ENCODE data around the gene PHF13.

The PHF13 gene

DNA sequence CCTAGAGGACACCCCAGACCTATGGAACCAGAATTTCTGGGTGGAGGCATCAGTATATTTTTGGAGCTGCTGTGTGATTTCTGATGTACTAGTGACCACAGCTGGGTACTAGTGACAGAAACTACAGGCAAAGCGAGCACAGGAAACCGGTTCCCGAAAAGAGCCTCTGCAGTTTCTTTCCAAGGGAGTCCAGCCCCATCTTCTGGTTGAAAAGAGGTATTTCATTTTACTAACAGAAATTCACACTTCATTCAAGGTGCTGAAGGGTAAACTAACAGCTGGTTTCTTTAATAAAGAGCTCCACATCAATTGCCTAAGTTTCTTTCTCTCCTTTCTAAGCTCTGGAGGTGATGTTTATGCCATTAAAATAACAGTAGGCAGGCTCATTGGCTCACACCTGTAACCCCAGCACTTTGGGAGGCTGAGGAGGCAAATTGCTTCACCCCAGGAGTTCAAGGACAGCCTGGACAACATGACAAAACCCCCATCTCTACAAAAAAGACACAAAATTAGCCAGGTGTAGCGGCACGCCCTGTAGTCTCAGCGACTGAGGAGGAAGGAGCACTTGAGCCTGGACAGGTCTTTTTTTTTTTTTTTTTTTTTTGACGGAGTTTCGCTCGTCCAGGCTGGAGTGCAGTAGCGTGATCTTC, 33.1 kb downstream of the PHF13 start:
- Histone ChIP-seq H4K20me1 (ENCODE audit: insufficient read depth, low read length) (no peaks in the 10 kb centered on the region), H3K9me3 (ENCODE audit: low read length) (no peaks in the 10 kb centered on the region), H3K79me2 (ENCODE audit: insufficient read depth, low read length) (no peaks in the 10 kb centered on the region), H2AFZ (ENCODE audit: low read length) (no peak overlapping the region), H3K27ac (ENCODE audit: low read depth, low read length, poor library complexity, severe bottlenecking) (no peak overlapping the region), H3K36me3 (ENCODE audit: insufficient read depth, low read length) (peaks cover 42% of the 10 kb centered on the region), H3K4me1 (ENCODE audit: insufficient read depth, low read length, severe bottlenecking) (no peaks in the 10 kb centered on the region), H3F3A (ENCODE audit: insufficient read depth, low read length) (no peaks in the 10 kb centered on the region), H3K27me3 (ENCODE audit: insufficient read depth, low read length) (no peaks in the 10 kb centered on the region), H3K4me3 (ENCODE audit: low read depth, low read length, poor library complexity, severe bottlenecking) (no peak overlapping the region), H3K4me2 (ENCODE audit: low read length) (no peak overlapping the region), H3K9ac (ENCODE audit: low read length) (no peak overlapping the region), H3K9me2 (ENCODE audit: low read depth, low read length) (no peaks in the 10 kb centered on the region)
- TF ChIP-seq, protein P1, sequence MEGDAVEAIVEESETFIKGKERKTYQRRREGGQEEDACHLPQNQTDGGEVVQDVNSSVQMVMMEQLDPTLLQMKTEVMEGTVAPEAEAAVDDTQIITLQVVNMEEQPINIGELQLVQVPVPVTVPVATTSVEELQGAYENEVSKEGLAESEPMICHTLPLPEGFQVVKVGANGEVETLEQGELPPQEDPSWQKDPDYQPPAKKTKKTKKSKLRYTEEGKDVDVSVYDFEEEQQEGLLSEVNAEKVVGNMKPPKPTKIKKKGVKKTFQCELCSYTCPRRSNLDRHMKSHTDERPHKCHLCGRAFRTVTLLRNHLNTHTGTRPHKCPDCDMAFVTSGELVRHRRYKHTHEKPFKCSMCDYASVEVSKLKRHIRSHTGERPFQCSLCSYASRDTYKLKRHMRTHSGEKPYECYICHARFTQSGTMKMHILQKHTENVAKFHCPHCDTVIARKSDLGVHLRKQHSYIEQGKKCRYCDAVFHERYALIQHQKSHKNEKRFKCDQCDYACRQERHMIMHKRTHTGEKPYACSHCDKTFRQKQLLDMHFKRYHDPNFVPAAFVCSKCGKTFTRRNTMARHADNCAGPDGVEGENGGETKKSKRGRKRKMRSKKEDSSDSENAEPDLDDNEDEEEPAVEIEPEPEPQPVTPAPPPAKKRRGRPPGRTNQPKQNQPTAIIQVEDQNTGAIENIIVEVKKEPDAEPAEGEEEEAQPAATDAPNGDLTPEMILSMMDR (IDR thresholded peaks at IDR 0.05; ENCODE audit: low read length), result peak; percentile 66
- no peak for TF ChIP-seq EZH2 (IDR thresholded peaks at IDR 0.05; ENCODE audit: borderline replicate concordance, low read length)

DNA sequence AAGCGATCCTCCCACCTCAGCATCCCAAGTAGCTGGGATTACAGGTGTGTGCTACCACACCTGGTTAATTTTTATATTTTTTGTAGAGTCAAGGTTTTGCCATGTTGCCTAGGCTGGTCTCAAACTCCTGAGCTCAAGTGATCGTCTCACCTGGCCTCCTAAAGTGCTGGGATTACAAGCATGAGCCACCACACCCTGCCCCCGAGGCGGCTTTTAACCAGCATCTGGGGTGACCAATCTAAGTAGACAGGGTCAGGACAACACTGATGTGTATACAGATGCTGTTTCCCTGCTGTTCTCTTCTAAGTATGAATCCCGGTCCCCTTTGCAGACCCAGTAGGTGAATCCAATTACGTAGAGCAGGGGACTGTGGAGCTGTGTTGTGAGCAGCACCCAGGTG, 35.0 kb downstream of the PHF13 start:
- peaks cover 55% of the 10 kb centered on the region for H3K36me3 ChIP-seq (ENCODE audit: insufficient read depth, low read length)

DNA sequence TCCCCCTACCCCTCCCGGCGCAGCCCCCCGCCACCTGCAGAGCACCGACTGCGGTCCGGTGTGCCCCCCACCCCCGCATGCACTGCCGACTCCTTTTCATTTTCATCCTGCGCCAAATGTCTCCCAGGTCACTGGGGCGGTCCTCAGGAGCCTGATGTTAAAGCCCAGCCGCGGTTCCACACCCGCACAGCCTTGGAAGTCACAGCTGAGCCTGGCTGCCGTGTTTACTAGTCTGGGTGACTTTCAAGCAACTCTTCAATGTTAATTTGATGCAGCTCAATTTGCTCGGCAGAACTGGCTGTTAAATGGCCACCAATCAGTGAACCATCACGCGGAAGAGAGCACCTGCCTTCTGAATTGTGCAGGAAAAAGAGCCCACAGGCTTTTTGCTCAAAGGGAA, 38.4 kb downstream of the PHF13 start:
- no peaks in the 10 kb centered on the region for H3K9me3 ChIP-seq (ENCODE audit: low read length)
- H3K36me3 ChIP-seq (ENCODE audit: insufficient read depth, low read length), result peaks cover 44% of the 10 kb centered on the region
- no peaks in the 10 kb centered on the region for H4K20me1 ChIP-seq (ENCODE audit: insufficient read depth, low read length)
- H3K9me2 ChIP-seq (ENCODE audit: low read depth, low read length), result no peaks in the 10 kb centered on the region
- no peak overlapping the region for H3K4me3 ChIP-seq (ENCODE audit: low read depth, low read length, poor library complexity, severe bottlenecking)
- no peak overlapping the region for H3K9ac ChIP-seq (ENCODE audit: low read length)
- no peak overlapping the region for H2AFZ ChIP-seq (ENCODE audit: low read length)
- H3K27me3 ChIP-seq (ENCODE audit: insufficient read depth, low read length), result no peaks in the 10 kb centered on the region
- no peaks in the 10 kb centered on the region for H3K79me2 ChIP-seq (ENCODE audit: insufficient read depth, low read length)
- H3K27ac ChIP-seq (ENCODE audit: low read depth, low read length, poor library complexity, severe bottlenecking), result no peak overlapping the region
- no peak for TF ChIP-seq EZH2 (IDR thresholded peaks at IDR 0.05; ENCODE audit: borderline replicate concordance, low read length)
- no peaks in the 10 kb centered on the region for H3K4me1 ChIP-seq (ENCODE audit: insufficient read depth, low read length, severe bottlenecking)
- H3F3A ChIP-seq (ENCODE audit: insufficient read depth, low read length), result no peaks in the 10 kb centered on the region
- no peak overlapping the region for H3K4me2 ChIP-seq (ENCODE audit: low read length)

More for the DNA sequence above, 35.0 kb downstream of the PHF13 start:
- TF ChIP-seq, protein P1 (IDR thresholded peaks at IDR 0.05; ENCODE audit: low read length), result no peak
- TF ChIP-seq EZH2 (IDR thresholded peaks at IDR 0.05; ENCODE audit: borderline replicate concordance, low read length), result no peak
- Histone ChIP-seq H3K4me3 (ENCODE audit: low read depth, low read length, poor library complexity, severe bottlenecking) (no peak overlapping the region), H3K4me1 (ENCODE audit: insufficient read depth, low read length, severe bottlenecking) (no peaks in the 10 kb centered on the region), H3K4me2 (ENCODE audit: low read length) (no peak overlapping the region), H3K9me3 (ENCODE audit: low read length) (no peaks in the 10 kb centered on the region), H3K27me3 (ENCODE audit: insufficient read depth, low read length) (no peaks in the 10 kb centered on the region), H3K79me2 (ENCODE audit: insufficient read depth, low read length) (no peaks in the 10 kb centered on the region), H3K9me2 (ENCODE audit: low read depth, low read length) (no peaks in the 10 kb centered on the region), H3K27ac (ENCODE audit: low read depth, low read length, poor library complexity, severe bottlenecking) (no peak overlapping the region), H2AFZ (ENCODE audit: low read length) (no peak overlapping the region), H4K20me1 (ENCODE audit: insufficient read depth, low read length) (no peaks in the 10 kb centered on the region), H3F3A (ENCODE audit: insufficient read depth, low read length) (no peaks in the 10 kb centered on the region), H3K9ac (ENCODE audit: low read length) (no peak overlapping the region)

DNA sequence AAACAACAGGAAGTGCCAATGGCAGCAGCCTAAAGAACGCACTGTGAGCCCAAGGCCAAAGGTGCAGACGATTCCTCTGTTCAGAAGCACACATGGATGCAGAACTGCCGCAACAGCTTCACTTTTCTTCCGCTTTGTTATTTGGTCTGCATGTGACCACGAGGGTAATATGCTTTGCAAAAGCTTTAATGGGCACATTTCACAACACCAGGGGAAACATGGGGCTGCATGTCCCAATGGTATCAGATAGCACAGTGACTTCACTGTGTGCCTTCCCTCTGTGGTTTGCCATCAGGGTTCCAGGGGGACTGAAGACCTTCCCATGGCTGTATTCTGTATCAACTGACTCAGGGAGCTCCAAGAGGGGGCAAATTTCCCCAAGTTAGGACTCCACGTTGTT, 39.5 kb downstream of the PHF13 start:
- H3K4me3 ChIP-seq (ENCODE audit: low read depth, low read length, poor library complexity, severe bottlenecking), result no peak overlapping the region
- no peaks in the 10 kb centered on the region for H3K27me3 ChIP-seq (ENCODE audit: insufficient read depth, low read length)
- H3F3A ChIP-seq (ENCODE audit: insufficient read depth, low read length), result no peaks in the 10 kb centered on the region
- H4K20me1 ChIP-seq (ENCODE audit: insufficient read depth, low read length), result no peaks in the 10 kb centered on the region
- no peaks in the 10 kb centered on the region for H3K79me2 ChIP-seq (ENCODE audit: insufficient read depth, low read length)
- TF ChIP-seq, protein P1 (IDR thresholded peaks at IDR 0.05; ENCODE audit: low read length), result no peak
- TF ChIP-seq EZH2 (IDR thresholded peaks at IDR 0.05; ENCODE audit: borderline replicate concordance, low read length), result no peak
- no peaks in the 10 kb centered on the region for H3K9me2 ChIP-seq (ENCODE audit: low read depth, low read length)
- peaks cover 49% of the 10 kb centered on the region for H3K36me3 ChIP-seq (ENCODE audit: insufficient read depth, low read length)
- no peaks in the 10 kb centered on the region for H3K9me3 ChIP-seq (ENCODE audit: low read length)
- no peaks in the 10 kb centered on the region for H3K4me1 ChIP-seq (ENCODE audit: insufficient read depth, low read length, severe bottlenecking)
- no peak overlapping the region for H3K4me2 ChIP-seq (ENCODE audit: low read length)
- no peak overlapping the region for H3K9ac ChIP-seq (ENCODE audit: low read length)
- no peak overlapping the region for H3K27ac ChIP-seq (ENCODE audit: low read depth, low read length, poor library complexity, severe bottlenecking)
- no peak overlapping the region for H2AFZ ChIP-seq (ENCODE audit: low read length)

Data from OCI-LY1 (cell line).